ENCODE data around the gene NEU4.

The NEU4 gene

GRCh38 chr2:241768850-241769249 lies 40.1 kb upstream of the NEU4 start:
- no peak overlapping the region for H3K4me3 ChIP-seq (ENCODE audit: low read depth, low read length)
- no peaks in the 10 kb centered on the region for H3K9me3 ChIP-seq (ENCODE audit: control insufficient read depth, insufficient read depth, low read length)
- peaks cover 11% of the 10 kb centered on the region for H3K4me1 ChIP-seq (ENCODE audit: control insufficient read depth, insufficient read depth, low read length)
- H3K9ac ChIP-seq (ENCODE audit: low read depth, low read length): no peak overlapping the region
- no peaks in the 10 kb centered on the region for H3K27me3 ChIP-seq (ENCODE audit: control insufficient read depth, insufficient read depth, low read length)
- no peak overlapping the region for H3K27ac ChIP-seq (ENCODE audit: low read depth, low read length)
- H3K36me3 ChIP-seq (ENCODE audit: control insufficient read depth, insufficient read depth, low read length): no peaks in the 10 kb centered on the region

DNA sequence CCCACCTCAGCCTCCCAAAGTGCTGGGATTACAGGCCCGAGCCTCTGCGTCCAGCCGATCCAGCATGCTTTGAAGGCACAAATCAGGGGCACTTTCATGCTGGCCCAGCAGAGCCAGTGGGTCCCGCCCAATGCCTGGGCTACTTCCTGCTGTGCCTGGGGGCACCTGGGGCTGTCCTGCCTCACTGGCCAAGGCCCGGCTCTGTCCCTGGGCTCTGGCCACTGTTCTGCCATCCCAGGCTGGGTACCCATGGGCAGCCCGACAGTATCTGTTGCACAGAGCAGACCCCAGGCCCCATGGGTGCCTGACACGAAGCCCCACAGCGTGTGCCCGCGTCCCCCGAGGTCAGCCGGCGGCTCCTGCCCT lies 39.2 kb upstream of the NEU4 start:
- Histone ChIP-seq H3K9me3 (ENCODE audit: control insufficient read depth, insufficient read depth, low read length) (no peaks in the 10 kb centered on the region), H3K27ac (ENCODE audit: low read depth, low read length) (no peak overlapping the region), H3K36me3 (ENCODE audit: control insufficient read depth, insufficient read depth, low read length) (no peaks in the 10 kb centered on the region), H3K4me1 (ENCODE audit: control insufficient read depth, insufficient read depth, low read length) (peaks cover 11% of the 10 kb centered on the region), H3K9ac (ENCODE audit: low read depth, low read length) (no peak overlapping the region), H3K27me3 (ENCODE audit: control insufficient read depth, insufficient read depth, low read length) (no peaks in the 10 kb centered on the region), H3K4me3 (ENCODE audit: low read depth, low read length) (no peak overlapping the region)

- Histone ChIP-seq H3K27ac (ENCODE audit: low read depth, low read length) (peak overlapping the region; percentile 61), H3K4me3 (ENCODE audit: low read depth, low read length) (no peak overlapping the region), H3K9ac (ENCODE audit: low read depth, low read length) (no peak overlapping the region), H3K9me3 (ENCODE audit: control insufficient read depth, insufficient read depth, low read length) (no peaks in the 10 kb centered on the region), H3K4me1 (ENCODE audit: control insufficient read depth, insufficient read depth, low read length) (peaks cover 11% of the 10 kb centered on the region), H3K27me3 (ENCODE audit: control insufficient read depth, insufficient read depth, low read length) (no peaks in the 10 kb centered on the region), H3K36me3 (ENCODE audit: control insufficient read depth, insufficient read depth, low read length) (no peaks in the 10 kb centered on the region)
Measured at GRCh38 chr2:241770185-241770935, 38.6 kb upstream of the NEU4 start.

- Histone ChIP-seq H3K9me3 (ENCODE audit: control insufficient read depth, insufficient read depth, low read length) (no peaks in the 10 kb centered on the region), H3K9ac (ENCODE audit: low read depth, low read length) (0 out of 2 replicates have a peak overlapping the region, but pooled peaks have one; percentile 8), H3K36me3 (ENCODE audit: control insufficient read depth, insufficient read depth, low read length) (no peaks in the 10 kb centered on the region), H3K4me3 (ENCODE audit: low read depth, low read length) (no peak overlapping the region), H3K27me3 (ENCODE audit: control insufficient read depth, insufficient read depth, low read length) (no peaks in the 10 kb centered on the region), H3K27ac (ENCODE audit: low read depth, low read length) (peak overlapping the region; percentile 61), H3K4me1 (ENCODE audit: control insufficient read depth, insufficient read depth, low read length) (peaks cover 11% of the 10 kb centered on the region)
Measured at GRCh38 chr2:241770936-241771285, 38.1 kb upstream of the NEU4 start.

GRCh38 chr2:241771286-241772062 lies 37.5 kb upstream of the NEU4 start:
- Histone ChIP-seq H3K36me3 (ENCODE audit: control insufficient read depth, insufficient read depth, low read length) (no peaks in the 10 kb centered on the region), H3K27ac (ENCODE audit: low read depth, low read length) (peak overlapping the region; percentile 61), H3K27me3 (ENCODE audit: control insufficient read depth, insufficient read depth, low read length) (no peaks in the 10 kb centered on the region), H3K4me3 (ENCODE audit: low read depth, low read length) (no peak overlapping the region), H3K4me1 (ENCODE audit: control insufficient read depth, insufficient read depth, low read length) (peaks cover 11% of the 10 kb centered on the region), H3K9ac (ENCODE audit: low read depth, low read length) (0 out of 2 replicates have a peak overlapping the region, but pooled peaks have one; percentile 8), H3K9me3 (ENCODE audit: control insufficient read depth, insufficient read depth, low read length) (no peaks in the 10 kb centered on the region)

DNA sequence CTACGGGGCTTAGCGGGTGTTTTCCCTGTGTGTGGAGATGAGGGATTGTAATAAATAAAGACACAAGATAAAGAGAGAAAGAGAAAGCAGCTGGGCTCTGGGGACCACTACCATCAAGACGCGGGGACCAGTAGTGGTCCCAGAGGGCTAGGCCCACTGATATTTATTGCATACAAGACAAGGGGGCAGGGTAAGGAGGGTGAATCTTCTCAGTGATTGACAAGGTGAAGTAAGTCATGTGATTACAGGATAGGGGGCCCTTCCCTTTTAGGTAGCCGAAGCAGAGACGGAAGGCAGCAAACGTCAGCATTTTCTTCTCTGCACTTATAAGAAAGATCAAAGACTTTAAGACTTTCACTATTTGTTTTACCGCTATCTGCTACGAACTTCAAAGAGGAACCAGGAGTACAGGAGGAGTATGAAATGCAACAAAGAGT lies 36.9 kb upstream of the NEU4 start:
- no peak overlapping the region for H3K9ac ChIP-seq (ENCODE audit: low read depth, low read length)
- no peaks in the 10 kb centered on the region for H3K9me3 ChIP-seq (ENCODE audit: control insufficient read depth, insufficient read depth, low read length)
- H3K27ac ChIP-seq (ENCODE audit: low read depth, low read length): no peak overlapping the region
- peaks cover 12% of the 10 kb centered on the region for H3K4me1 ChIP-seq (ENCODE audit: control insufficient read depth, insufficient read depth, low read length)
- no peaks in the 10 kb centered on the region for H3K36me3 ChIP-seq (ENCODE audit: control insufficient read depth, insufficient read depth, low read length)
- no peak overlapping the region for H3K4me3 ChIP-seq (ENCODE audit: low read depth, low read length)
- H3K27me3 ChIP-seq (ENCODE audit: control insufficient read depth, insufficient read depth, low read length): no peaks in the 10 kb centered on the region

DNA sequence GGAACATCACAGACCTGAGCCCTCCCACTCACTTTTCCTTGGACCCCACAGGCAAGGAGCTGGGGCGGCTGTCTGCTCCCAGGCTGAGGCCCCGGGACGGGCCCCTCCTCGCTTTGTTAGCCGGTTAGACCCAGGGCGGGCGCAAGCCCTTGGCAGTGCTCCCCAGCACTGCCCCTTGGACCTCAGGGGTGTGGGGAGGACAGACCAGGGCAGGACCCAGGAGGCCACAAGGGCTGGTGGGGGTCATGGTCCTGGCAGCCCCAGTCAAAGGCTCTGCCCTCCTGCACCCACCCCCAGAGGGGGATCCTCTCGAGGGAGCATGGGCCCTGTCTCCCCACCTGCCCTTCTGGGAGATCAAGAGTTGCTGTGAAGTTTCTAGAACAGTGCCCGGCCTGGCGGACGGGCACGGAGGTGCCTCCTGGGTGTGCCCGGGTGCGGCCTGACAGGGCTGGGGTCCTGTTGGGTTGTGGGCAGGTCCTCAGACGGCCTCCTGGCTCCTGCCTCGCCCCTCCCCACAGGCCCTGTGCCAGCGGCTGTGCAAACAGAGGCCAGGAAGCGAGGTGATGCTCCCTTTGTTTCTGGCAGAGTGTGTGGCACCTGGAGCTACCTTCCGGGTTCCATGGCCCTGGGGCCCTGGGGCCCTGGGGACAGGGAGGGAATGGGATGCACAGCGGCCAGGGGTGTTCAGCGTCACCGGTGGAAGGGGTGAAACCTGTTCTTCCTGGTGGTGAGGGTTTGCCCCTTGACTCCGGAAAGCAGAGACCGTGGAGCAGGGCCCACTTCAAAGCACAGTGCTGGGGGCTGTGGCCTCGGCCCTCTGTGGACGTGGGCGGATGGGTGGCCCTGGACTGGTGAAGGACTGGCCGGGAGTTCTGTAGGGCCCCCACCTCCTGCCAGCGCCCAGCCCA lies 35.2 kb upstream of the NEU4 start:
- H3K27ac ChIP-seq (ENCODE audit: low read depth, low read length): no peak overlapping the region
- H3K9ac ChIP-seq (ENCODE audit: low read depth, low read length): no peak overlapping the region
- no peak overlapping the region for H3K4me3 ChIP-seq (ENCODE audit: low read depth, low read length)
- H3K4me1 ChIP-seq (ENCODE audit: control insufficient read depth, insufficient read depth, low read length): peaks cover 23% of the 10 kb centered on the region
- no peaks in the 10 kb centered on the region for H3K27me3 ChIP-seq (ENCODE audit: control insufficient read depth, insufficient read depth, low read length)
- H3K36me3 ChIP-seq (ENCODE audit: control insufficient read depth, insufficient read depth, low read length): no peaks in the 10 kb centered on the region
- H3K9me3 ChIP-seq (ENCODE audit: control insufficient read depth, insufficient read depth, low read length): no peaks in the 10 kb centered on the region

- H3K36me3 ChIP-seq (ENCODE audit: control insufficient read depth, insufficient read depth, low read length): no peaks in the 10 kb centered on the region
- H3K27ac ChIP-seq (ENCODE audit: low read depth, low read length): no peak overlapping the region
- no peak overlapping the region for H3K4me3 ChIP-seq (ENCODE audit: low read depth, low read length)
- H3K27me3 ChIP-seq (ENCODE audit: control insufficient read depth, insufficient read depth, low read length): no peaks in the 10 kb centered on the region
- H3K9ac ChIP-seq (ENCODE audit: low read depth, low read length): no peak overlapping the region
- H3K4me1 ChIP-seq (ENCODE audit: control insufficient read depth, insufficient read depth, low read length): peaks cover 23% of the 10 kb centered on the region
- H3K9me3 ChIP-seq (ENCODE audit: control insufficient read depth, insufficient read depth, low read length): no peaks in the 10 kb centered on the region
Measured at GRCh38 chr2:241774419-241775222, 34.4 kb upstream of the NEU4 start.

DNA sequence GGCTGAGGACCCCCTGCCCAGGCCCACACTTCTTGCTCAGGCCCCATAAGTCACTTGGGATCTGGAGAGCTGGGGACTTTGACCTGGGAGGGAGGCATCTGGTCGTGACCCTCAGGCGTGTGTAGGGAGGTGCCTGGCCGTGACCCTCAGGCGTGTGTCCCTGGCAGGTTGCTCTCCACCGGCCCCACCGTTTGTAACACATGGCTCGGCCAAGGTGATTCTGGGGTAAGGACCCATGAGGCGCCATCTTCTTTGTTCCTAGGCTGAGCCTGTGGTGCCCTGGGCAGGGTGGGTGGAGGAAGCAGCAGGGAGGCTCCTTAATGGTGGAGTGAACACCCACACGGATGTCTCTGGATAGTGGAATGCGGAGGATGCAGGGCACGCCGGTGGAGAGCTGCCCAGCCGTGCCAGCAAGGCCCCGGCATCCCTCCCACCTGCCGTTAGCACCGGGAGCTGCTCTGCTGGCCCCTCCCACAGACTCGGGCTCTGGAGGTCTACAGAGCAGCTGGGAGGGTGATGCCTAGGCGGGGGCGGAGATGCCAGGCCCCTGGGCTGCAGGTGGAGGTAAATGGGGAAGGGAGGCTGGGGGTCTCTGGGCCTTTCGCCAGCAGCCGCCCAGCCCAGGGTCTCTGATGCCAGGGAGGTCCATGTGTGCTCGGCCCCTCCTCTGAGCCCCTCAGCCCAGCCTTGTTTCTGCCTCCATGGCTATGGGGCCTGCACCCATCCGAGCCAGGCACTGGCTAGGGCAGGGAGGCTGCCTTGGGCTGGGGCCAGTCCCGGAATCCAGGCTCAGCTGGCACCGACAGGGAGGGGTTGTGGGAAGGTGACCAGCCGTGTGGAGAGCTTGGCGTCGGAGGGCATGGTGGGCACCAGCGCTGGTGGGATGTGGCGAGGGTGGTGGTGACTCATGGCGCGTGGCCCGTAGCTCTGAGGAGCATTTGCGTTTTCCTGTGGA lies 33.5 kb upstream of the NEU4 start:
- Histone ChIP-seq H3K27me3 (ENCODE audit: control insufficient read depth, insufficient read depth, low read length) (no peaks in the 10 kb centered on the region), H3K4me3 (ENCODE audit: low read depth, low read length) (no peak overlapping the region), H3K9me3 (ENCODE audit: control insufficient read depth, insufficient read depth, low read length) (peaks cover under 1% of the 10 kb centered on the region; the same call in 1 of the 2 replicates), H3K4me1 (ENCODE audit: control insufficient read depth, insufficient read depth, low read length) (peaks cover 19% of the 10 kb centered on the region), H3K9ac (ENCODE audit: low read depth, low read length) (no peak overlapping the region), H3K27ac (ENCODE audit: low read depth, low read length) (no peak overlapping the region), H3K36me3 (ENCODE audit: control insufficient read depth, insufficient read depth, low read length) (no peaks in the 10 kb centered on the region)
